HepG2 (cell line): Measurements from ENCODE around the gene COMMD7. TPM values are rescaled to one million over a fixed set of nuclear protein-coding genes. Genes with fewer than 3 reads are reported as not detected.
A peak's percentile ranks its signal among the peaks of the same experiment; 100 is the strongest.

Source experiments
- AFF4 ChIP-seq: sonication (generic); formaldehyde crosslinking; IDR thresholded peaks from 2 replicates; pipeline ENCODE4 v1.4.0; 2020; ENCODE audit warnings: missing genetic modification reagents
- ARID4A ChIP-seq: sonication (generic); formaldehyde crosslinking; IDR thresholded peaks from 2 replicates; pipeline ENCODE4 v1.5.0; 2020; ENCODE audit warnings: mild to moderate bottlenecking, missing genetic modification reagents, borderline replicate concordance
- ATF2 ChIP-seq: sonication (generic); formaldehyde crosslinking; IDR thresholded peaks from 2 replicates; pipeline ENCODE4 v1.4.0; 2020; ENCODE audit warnings: missing genetic modification reagents
- HMG20B ChIP-seq: conservative IDR thresholded peaks from 2 replicates; pipeline ENCODE4 v1.6.1; 2016; ENCODE audit warnings: missing genetic modification reagents, missing compliant biosample characterization
- IKZF1 ChIP-seq: fragments of 450-650 bp; IDR thresholded peaks from 2 replicates; pipeline ENCODE4 v1.7.1; 2016
- KLF11 ChIP-seq: IDR thresholded peaks from 2 replicates; pipeline ENCODE4 v1.6.1; 2016; ENCODE audit warnings: missing compliant biosample characterization
- PRDM10 ChIP-seq: sonication (generic); formaldehyde crosslinking; IDR thresholded peaks from 2 replicates; pipeline ENCODE4 v1.4.0; 2020; ENCODE audit warnings: low read depth, missing genetic modification reagents
- RXRB ChIP-seq: IDR thresholded peaks from 2 replicates; pipeline ENCODE4 v1.6.1; 2016; ENCODE audit warnings: borderline replicate concordance, missing genetic modification reagents, missing compliant biosample characterization
- SRSF4 ChIP-seq: fragments of 200-400 bp; formaldehyde crosslinking; IDR thresholded peaks from one replicate; pipeline ENCODE4 v1.6.1; 2018; ENCODE audit warnings: mild to moderate bottlenecking, low read depth, low read length, moderate library complexity; ENCODE audit not compliant: poor library complexity, severe bottlenecking
- ZFP36L1 ChIP-seq: sonication (generic); formaldehyde crosslinking; IDR thresholded peaks from 2 replicates; pipeline ENCODE4 v1.8.0; 2022; ENCODE audit warnings: mild to moderate bottlenecking, missing genetic modification reagents, moderate library complexity
- ZNF263 ChIP-seq: sonication (generic); formaldehyde crosslinking; IDR thresholded peaks from 2 replicates; pipeline ENCODE4 v1.4.0; 2020; ENCODE audit warnings: missing genetic modification reagents
- ZNF451 ChIP-seq: sonication (generic); formaldehyde crosslinking; IDR thresholded peaks from 2 replicates; pipeline ENCODE4 v1.5.0; 2020; ENCODE audit warnings: mild to moderate bottlenecking, missing genetic modification reagents
- ZNF496 ChIP-seq: sonication (generic); formaldehyde crosslinking; IDR thresholded peaks from 2 replicates; pipeline ENCODE4 v1.8.1; 2023; ENCODE audit warnings: mild to moderate bottlenecking, moderate library complexity, missing genetic modification reagents; ENCODE audit not compliant: insufficient replicate concordance
- ZNF589 ChIP-seq: sonication (generic); formaldehyde crosslinking; conservative IDR thresholded peaks from 2 replicates; pipeline ENCODE4 v1.8.0; 2022; ENCODE audit warnings: mild to moderate bottlenecking, moderate library complexity, missing genetic modification reagents
- ZNF780A ChIP-seq: sonication (generic); formaldehyde crosslinking; IDR thresholded peaks from 2 replicates; pipeline ENCODE4 v1.8.0; 2022; ENCODE audit warnings: mild to moderate bottlenecking, missing genetic modification reagents, moderate library complexity
- polyA plus RNA-seq, 8 experiments: library from polyadenylated mRNA; depleted of rRNA in 3 of 8; stranded (reverse) in 7 of 8; unstranded in 1 of 8; fragments of >200 nt; fragmentation: Illumina TruSeq in 4 of 8; extraction: Trizol in 4 of 8; gene quantifications; 2 replicates each; pipeline versions ENCODE4 v1.2.1 to v1.2.3, GENCODE V29; 2011 to 2016; ENCODE audit warnings: low read depth in 4 of 8, missing spikeins in 1 of 8, mixed read lengths in 1 of 8; ENCODE audit not compliant: insufficient read depth in 1 of 8
- total RNA-seq, 5 experiments: library from RNA; depleted of rRNA; stranded (reverse); fragments of >200 nt; fragmentation: Illumina TruSeq; extraction: Trizol; gene quantifications; 2 replicates each; pipeline ENCODE4 v1.2.3, GENCODE V29; 2016; ENCODE audit warnings: low read depth in 1 of 5

The COMMD7 gene
- total and polyA plus RNA-seq, 2 of the 13 experiments (the other 11 are each of a cell fraction or from before 2014, with no cell fraction given) = 42.1 to 53.3 TPM

- TF ChIP-seq ZNF451 (CRISPR knock-in tag) (peak; percentile 92), ZNF589 (CRISPR knock-in tag) (no peak), SRSF4 (no peak), ARID4A (CRISPR knock-in tag) (peak; percentile 68; the same call in 1 of the 2 replicates), PRDM10 (CRISPR knock-in tag) (0 out of 2 replicates have a peak, but pooled peaks have one; percentile 9), RXRB (CRISPR knock-in tag) (no peak), HMG20B (CRISPR knock-in tag) (no peak), ZNF496 (CRISPR knock-in tag) (no peak), ATF2 (CRISPR knock-in tag) (no peak), IKZF1 (no peak), ZNF780A (CRISPR knock-in tag) (no peak), KLF11 (CRISPR knock-in tag) (no peak; the same call in 1 of the 2 replicates), AFF4 (no peak), ZNF263 (CRISPR knock-in tag) (peak; percentile 66; the same call in 1 of the 2 replicates), ZFP36L1 (CRISPR knock-in tag) (no peak)
Observed at GRCh38 chr20:32743237-32744112, at the start of gene COMMD7 (continued).
